Effector CD8-positive, alpha-beta T cell (primary cell): ENCODE results near the gene EME2.
A peak's percentile ranks its signal among the peaks of the same experiment; 100 is the strongest.
"Not testable (repeated sequence)": the region's sequence is repeated elsewhere in the genome, so short reads cannot be mapped to it uniquely, and the experiment has no call there.

Experiments
- DNase-seq: peaks from one replicate; lab custom pipeline; 2025; lab: John Stamatoyannopoulos, UW
- total RNA-seq, 4 experiments: gene quantifications; one replicate each; lab custom pipeline; 2026; lab: John Stamatoyannopoulos, UW

EME2 gene, protein sequence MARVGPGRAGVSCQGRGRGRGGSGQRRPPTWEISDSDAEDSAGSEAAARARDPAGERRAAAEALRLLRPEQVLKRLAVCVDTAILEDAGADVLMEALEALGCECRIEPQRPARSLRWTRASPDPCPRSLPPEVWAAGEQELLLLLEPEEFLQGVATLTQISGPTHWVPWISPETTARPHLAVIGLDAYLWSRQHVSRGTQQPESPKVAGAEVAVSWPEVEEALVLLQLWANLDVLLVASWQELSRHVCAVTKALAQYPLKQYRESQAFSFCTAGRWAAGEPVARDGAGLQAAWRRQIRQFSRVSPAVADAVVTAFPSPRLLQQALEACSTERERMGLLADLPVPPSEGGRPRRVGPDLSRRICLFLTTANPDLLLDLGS
- total RNA-seq, result 52.9 to 78.6 (median 69.7) reads per million in 4 experiments

DNA sequence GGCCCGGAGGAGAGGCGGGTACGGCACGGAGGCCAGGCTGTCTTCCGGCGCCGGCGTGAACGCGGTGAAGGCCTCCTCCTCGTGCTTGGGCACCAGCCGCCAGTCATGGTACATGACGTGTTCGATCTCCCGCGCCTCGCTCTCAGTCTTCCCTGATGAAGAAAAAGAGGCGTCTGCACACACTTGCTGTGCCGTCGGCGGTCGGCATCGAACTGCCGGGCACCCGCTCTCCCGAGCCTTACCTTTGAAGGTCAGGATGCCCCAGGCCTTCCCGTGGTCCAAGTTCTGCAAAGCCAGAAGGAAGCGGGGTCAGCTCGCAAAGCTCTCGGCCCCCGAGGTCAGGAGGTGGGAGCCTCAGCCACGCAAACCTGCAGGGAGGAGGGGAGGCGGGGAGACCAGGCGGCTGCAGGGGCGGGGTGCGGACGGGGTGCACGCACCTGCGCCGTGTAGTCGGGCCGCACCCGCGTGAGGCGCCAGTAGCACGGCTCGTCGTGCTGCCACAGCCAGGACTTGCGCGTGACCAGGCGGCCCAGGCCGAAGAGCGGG lies at the start of gene EME2:
TSS of gene EME2 (plus strand) at position 449 of the 546 bp plus-strand sequence. CDS start 418 bp downstream, outside the sequence.
- DNase-seq, result peak; percentile 20

DNA sequence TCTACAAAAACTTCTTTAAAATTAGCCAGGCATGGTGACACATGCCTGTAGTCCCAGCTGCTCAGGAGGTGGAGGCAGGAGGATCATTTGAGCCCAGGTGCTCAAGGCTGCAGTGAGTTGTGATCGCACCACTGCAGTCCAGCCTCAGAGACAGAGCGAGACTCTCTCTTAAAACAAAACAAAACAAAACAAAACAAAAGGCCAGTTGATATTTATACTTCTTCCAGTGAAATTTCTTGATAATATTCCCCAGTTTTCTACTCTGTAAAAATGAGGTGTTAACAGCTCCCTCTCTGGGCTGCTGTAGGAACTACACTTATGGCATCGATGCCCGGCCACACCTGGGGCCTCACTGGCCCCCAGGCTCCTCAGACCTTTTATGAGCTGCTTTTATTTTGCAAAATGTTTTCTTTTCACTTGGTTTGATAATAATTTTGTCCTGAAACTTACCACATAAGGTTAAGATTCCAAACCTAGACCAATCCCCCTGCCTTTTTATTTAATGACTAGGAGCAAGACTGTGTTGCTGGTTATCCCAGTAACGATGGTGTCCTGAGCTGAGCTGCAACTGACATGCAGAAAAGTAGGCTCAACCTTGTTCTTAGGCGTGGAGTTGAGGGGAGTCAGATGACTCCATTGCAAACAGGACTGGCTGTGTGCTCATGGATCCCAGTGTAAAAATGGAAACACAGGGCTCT lies 49.0 kb upstream of the EME2 start:
- DNase-seq, result peak; percentile 25

DNA sequence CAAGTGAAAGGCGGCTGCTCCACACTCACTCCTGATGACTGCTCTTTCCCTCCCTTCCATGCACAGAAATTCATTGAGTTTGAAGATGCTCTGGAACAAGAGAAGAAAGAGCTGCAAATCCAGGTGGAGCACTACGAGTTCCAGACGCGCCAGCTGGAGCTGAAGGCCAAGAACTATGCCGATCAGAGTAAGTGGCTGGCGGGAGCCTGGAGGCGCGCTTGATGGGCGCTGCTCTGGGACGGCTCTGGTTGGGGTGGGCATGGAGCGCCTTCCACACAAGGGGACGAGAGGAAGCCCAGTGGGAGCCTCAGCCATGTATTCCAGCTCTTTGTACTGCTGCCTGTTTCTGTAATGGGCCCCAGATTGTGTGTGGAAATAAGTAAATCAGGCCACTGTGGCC lies 48.1 kb upstream of the EME2 start:
- no peak for DNase-seq

DNA sequence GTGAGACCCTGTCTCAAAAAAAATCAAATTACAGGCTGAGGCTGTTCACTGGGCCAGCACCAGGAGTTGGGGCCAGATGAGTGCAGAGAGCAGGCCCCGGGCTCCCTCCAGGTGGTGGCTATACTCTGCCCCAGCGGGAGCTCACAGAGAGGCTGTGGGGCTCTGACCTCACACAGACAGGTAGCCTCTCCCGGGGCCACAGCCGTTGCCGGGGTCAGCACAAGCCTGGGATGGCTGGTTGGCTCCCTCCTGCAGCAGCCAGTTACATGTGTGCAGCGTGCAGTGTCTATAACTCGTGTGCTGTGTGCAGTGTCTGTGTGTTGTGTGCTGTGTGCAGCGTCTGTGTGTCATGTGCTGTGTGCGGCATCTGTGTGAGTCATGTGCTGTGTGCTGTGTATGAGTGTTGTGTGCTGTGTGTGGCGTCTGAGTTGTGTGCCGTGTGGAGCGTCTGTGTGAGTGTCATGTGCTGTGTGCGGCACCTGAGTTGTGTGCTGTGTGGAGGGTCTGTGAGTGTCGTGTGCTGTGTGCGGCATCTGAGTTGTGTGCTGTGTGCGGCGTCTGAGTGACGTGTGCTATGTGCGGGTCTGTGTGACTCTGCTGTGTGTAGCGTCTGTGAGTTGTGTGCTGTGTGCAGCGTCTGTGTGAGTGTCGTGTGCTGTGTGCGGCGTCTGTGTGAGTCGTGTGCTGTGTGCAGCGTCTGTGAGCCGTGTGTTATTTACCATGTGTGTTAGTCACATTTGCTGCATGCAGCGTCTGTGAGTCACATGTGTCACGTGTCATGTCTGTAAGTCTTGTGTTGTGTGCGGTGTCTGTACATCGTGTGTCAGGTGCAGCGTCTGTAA lies 45.7 kb upstream of the EME2 start:
- DNase-seq, result no peak

DNA sequence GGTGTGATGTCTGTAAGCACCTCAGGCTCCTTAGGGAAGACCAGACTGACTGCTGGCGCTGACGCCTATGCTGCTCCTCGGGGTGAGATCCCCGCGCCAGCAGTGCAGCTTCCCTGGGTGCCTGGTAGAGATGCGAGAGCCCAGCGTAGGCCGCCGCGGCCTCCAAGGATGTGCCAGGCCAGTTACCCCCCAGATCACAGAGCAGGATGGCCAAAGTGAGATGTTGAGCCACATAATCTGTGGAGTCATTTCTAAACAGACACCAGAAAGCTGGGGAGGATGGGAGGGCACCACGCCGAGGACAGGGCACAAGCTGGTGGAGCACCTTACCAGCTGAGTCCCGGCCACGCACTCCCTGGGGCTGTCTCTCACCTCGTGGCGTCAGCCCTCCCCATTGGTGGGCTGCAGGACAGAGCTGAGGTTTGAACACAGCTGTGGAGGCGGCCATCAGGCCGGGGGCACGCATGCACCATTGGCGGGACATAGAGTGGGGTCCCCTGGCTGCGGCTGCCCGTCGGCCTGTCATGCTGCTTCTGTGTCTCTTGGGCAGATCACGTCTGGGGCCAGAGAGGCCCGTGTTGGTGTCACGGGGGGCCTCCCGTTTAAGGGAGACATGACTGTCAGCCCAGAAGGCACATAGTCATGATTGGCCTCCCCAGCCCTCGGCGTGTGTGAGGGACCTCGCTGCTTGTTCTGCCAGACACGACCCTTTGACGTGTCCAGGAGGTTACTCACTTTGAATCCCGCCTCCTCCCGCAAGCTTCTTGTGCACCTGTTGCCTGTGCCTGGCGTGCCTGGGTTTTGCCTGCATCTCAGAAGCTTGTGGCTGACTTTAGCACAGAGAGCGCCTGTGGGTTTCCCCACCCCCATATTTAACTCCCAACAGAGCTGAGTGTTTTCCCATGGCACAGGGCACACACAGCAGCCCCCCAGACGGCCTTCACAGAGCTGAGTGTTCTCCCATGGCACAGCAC lies 44.7 kb upstream of the EME2 start:
- no peak for DNase-seq

DNA sequence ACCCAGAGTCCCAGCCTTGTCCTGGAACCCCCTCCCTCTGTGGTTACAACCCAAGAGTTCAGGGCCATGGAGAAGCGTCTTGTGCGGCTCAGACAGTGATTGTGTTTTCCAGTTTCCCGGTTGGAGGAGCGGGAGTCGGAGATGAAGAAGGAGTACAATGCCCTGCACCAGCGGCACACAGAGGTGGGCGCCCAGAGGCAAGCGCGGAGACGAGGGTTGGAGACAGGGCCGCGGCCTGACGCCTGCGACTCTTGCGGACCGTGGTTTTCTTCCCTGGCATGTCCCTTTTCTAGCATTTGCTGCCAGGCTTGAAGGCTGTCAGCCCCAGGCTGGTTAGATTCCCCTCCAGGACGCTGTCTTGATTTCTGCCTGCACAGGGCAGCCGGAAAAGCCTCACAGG lies 43.6 kb upstream of the EME2 start:
- DNase-seq, result no peak

DNA sequence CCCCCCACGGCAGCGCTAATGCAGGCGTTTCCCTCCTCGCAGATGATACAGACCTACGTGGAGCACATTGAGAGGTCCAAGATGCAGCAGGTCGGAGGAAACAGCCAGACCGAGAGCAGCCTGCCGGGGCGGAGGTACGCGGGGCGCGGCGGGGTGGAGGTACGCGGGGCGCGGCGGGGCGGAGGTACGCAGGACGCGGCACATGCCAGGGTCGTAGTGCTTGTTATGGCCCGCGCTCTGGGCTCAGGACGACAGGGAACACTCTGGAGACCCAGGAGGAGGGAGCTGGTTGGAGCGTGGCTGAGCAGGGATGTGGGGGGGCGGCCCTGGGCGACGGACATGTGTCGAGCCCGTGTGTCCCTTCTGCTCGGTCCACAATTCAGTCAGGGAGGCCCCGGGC lies 43.2 kb upstream of the EME2 start:
- no peak for DNase-seq

DNA sequence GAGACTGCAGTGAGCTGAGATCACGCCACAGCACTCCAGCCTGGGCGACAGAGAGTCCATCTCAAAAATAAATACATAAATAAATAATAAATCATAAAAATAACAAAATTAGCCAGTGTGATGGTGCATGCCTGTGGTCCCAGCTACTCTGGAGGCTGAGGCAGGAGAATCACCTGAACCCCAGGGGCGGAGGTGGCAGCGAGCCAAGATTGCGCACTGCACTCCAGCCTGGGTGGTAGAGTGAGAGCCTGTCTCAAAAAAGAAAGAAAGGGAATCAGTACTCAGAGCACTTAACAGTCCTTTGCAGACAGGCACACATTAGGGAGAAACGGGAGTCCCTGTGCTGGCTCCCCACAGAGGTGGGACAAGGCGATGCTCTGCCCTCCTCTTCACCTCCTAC lies 41.5 kb upstream of the EME2 start:
- no peak for DNase-seq

DNA sequence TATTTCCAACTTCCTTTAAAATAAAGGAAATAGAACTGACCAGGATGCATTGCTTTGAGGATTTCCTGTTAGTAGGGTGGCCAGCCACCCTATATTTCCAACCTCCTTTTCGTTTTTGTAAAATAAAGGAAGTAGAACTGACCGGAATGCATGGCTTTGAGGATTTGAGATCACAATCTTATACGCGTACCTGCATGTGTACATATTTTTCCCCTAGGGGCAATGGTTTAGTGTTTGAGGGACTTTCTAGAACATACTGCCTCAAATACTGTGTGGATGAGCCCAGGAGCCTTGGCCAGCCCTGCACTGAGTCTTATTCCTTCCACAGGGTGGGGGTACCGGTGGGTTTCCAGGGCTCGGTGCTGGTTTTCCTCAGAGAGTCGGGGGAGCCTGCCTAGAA lies 41.0 kb upstream of the EME2 start:
- DNase-seq, result no peak

DNA sequence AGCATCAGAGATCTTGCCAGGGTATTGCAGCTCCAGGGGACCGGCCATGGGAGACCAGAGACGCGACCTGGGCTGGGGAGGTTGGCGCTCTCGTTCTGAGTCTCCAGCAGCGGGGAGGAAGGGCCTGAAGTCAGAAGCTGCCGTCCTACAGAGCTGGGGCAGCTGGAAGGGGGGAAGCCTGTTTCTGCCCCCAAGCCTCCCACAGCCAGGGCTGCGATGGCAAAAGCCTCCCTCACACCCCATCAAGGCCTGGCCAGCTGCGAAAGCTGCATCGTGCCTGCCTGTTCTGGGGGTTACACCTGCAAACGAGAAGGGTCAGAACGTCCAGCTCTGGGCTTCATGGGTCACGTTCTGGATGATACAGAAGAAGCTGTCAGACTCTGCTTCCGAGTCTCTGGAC lies 40.5 kb upstream of the EME2 start:
- no peak for DNase-seq

DNA sequence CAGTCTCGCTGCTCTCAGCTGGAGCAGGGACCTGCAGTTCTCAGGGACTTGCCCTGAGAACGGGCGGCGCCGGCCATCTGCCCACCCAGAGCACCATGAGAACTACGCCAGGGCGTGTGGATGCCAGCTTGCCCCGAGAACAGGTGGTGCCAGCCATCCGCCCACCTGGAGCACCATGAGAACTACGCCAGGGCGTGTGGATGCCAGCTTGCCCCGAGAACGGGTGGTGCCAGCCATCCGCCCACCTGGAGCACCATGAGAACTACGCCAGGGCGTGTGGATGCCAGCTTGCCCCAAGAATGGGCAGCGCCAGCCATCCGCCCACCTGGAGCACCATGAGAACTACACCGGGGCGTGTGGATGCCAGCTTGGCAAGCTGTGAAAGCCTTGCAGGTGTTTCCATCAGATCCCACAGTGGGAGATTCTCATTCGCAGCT lies 40.0 kb upstream of the EME2 start:
- not testable (repeated sequence) for DNase-seq

DNA sequence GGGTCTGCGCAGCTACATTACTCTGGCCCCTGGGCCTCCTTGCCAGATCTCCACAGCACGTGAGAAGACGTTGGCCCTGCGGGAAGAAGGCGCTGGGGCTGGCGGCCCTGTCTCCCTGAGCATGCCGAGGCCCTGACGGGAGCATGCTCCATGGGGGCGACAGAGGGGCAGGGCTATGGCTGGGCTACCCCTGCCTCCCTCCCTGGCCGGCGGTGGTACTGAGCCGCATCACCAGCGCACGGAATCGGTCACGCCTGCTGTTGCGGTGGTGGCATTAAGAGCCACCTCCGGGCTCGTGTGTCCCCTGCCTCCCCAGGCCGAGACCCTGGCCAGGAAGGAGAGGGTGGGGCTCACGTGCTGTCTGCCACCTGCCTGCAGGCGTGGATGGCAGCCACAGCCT lies 38.5 kb upstream of the EME2 start:
- no peak for DNase-seq

DNA sequence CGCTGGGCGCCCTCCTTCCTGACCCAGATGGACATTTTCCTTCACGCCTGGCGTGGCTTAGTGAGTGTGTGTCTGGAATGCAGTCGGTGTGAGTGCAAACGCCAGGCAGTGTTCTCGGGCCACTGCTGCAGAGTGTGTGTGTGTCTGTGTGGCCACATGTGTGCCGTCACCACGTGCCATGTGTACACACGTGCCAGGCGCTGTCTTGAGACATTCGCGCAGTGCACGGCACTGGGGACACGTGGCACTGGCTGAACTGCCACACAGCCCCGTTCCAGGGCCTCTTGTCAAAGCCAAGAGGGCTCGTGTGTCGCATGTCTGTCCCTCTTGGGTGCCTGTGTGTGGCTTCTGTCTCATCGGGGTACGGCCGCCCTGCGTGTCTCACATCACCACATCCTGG lies 37.8 kb upstream of the EME2 start:
- no peak for DNase-seq

DNA sequence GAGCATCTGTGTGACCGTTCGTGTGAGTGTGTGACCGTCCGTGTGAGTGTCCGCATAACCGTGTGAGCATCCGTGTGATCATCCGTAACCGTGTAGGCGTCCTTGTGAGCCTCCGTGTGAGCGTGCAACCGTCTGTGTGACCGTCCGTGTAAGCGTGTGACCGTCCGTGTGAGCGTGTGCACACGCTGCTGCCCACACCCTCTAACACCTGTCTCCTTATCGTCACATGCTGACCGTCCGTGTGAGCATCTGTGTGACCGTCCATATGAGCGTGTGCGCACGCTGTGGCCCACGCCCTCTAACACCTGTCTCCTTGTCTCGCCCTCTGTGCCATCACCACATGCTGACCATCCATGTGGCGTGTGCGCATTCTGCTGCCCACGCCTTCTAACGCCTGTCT lies 32.4 kb upstream of the EME2 start:
- DNase-seq, result no peak

DNA sequence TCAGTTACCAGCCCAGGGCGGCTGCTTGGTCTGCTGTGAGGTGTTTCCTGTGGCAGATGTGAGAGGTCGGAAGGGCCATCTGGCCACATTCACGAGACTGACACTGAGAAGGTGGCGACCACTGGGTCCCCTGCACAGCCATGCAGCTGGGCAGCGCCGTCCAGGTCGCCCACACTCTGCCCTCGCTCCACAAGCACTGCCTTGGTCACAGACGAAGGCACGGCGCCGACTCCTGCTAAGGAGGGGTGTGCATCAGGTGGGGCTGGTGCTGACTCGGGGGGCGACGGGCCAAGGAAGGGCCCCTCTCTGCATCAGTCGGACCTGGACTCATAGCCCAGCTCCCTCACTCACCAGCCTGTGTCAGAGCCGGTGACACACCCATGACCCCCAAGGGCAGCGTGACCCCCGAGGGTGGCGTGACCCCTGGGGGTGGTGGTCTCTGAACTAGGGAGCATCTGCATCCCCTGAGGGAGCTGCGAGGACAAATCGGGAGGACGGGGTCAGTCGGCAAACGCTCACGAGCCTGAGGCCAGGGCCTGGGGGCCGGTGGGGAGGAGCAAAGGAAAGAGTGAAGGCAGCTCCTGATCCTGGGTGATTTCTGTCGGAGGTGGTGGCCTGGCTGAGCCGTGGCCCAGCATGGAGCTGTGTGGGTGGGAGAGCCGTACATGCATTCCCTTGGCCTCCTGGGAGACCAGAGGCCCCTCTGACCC lies 31.7 kb upstream of the EME2 start:
- no peak for DNase-seq

DNA sequence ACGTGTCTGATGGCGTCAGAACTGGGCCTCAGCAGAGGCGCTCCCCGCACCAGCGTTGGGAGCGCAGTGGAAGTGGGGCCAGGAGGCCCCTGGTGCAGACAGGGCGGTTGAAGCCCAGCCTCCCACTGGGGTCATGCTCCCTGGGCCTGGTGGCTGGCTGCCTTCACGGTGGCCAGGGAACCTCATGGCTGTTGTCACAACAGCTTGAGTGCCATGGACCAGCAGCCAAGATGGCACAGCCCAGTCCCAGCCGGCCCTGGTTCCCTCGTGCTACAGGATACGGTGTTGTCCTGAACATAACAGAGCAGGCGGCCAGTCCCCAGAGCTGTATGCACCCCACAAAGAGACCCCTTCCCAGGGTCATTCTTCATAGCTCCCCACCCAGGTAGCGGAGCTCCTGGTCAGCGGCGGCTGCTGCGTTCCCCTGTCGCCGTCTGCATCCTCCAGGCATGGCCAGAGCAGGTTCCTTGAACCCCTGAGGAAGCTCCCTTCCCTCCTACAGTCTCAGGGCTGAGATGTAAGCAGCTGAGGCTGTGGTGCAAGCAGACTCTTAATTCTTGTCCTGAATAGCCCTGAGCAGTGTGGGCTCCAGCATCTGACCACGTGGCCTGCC lies 31.0 kb upstream of the EME2 start:
- DNase-seq, result no peak

DNA sequence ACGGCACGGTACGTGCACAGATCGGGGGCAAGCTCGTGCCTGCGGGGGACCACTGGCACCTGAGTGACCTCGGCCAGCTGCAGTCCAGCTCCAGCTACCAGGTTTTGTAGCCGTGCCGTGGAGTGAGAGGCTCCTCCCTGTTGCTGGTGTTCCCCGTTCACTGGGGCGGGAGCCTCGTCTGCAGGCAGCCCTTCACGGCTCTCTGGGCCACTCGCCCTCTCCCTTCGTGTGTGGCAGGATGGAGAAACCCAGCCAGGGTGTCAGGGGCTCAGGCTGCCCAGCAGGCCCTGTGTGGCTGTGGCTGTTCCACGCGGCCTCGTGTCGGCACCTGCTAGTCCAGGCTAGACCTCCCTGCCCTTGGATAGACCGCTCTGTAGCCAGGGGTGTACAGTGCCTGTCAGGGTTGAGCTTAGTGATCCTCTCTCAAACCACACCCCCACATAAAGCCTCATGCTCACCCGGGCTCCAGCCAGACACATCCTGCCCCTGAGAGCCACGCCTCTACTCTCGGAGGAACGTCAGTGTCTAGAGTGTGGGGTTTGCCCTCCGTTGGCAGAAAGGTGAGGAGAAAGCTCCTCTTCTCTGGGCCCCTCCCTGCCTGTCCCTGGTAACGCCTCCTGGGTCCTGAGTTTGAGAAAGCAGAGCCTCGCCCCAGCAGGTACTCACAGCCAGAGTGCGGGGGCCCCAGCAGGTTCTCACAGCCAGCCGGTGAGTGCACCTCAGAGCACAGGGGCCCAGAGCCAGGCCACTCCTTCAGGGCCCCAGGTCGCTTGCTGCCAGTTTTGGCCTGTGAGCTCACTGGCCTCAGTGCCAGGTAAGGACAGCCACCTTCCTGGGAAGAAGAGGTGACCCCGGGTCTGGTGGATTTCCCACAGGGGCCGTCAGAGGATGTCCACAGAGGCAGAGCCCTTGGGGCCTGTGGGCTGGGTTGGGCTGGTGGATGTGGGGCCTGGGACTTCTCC lies 29.0 kb upstream of the EME2 start:
- no peak for DNase-seq

DNA sequence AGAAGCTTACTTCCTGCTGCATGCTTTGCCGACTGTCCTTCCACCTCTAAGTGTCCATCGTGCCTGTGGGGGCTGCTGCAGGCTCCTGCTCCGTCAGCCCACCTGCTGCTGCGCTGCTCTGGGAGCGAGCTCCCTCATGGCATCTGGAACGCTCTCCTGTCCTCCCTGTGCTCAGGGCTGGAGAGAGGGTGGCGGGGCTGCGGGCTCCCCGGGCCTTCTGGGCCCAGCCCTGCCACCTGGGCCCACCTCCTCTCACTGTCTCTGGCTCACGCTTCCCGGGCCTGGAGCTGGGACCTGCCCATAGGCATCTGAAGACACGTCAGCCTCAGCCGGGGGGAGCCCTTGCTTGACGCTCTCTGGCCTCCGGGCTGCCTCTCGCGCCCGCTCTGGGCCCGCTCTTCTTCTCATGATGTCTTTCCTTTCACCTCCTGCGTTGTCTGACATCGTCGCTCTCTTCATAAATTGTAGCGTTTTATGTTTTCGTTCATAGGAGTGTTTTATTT lies 28.2 kb upstream of the EME2 start:
- DNase-seq, result no peak
